ENCODE data around the gene HBE1. TPM values are rescaled to one million over a fixed set of nuclear protein-coding genes. Genes with fewer than 3 reads are reported as not detected.

HBE1 gene
- total RNA-seq, 4 donors from 2014 or later, result 0.67 TPM; not detected in 3

DNA sequence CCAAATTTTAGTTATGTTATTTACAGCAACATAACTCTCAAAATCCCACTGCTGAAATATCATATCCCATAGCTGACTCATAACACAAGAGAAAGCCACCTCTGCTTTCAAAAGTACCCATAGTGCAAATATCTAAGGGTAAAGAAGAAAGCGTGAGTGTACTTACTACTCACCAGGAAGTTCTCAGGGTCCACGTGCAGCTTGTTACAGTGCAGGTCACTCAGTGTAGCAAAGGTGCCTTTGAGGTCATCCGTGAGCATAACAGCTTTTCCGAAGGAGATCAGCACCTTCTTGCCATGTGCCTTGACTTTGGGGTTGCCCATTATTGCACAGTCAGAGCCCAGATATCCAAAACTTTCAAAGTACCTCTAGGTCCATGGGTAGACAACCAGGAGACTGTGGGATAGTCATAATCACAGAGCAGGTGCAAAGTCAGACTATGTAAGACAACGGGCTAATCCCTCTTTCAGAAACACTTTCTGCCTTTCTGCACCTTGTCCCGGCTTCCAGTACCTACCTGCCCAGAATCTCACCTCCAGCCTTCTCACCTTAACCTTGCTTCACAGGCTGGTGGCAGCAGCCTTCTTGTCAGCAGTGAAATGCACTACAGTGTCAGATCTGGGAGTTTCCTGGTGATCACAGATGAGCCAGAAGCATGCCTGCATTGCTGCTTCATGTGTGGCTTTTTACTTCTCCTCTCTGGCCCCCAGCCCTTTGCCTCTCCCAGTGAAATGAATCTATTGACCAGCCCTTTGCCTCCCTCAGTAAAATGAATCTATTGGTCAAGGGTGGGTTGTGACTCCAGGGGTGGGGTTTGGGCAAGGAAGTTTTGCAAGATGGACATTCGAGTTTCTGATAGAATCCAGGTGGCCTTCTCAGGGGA lies 26.6 kb downstream of the HBE1 start:
- TF ChIP-seq, protein P1, sequence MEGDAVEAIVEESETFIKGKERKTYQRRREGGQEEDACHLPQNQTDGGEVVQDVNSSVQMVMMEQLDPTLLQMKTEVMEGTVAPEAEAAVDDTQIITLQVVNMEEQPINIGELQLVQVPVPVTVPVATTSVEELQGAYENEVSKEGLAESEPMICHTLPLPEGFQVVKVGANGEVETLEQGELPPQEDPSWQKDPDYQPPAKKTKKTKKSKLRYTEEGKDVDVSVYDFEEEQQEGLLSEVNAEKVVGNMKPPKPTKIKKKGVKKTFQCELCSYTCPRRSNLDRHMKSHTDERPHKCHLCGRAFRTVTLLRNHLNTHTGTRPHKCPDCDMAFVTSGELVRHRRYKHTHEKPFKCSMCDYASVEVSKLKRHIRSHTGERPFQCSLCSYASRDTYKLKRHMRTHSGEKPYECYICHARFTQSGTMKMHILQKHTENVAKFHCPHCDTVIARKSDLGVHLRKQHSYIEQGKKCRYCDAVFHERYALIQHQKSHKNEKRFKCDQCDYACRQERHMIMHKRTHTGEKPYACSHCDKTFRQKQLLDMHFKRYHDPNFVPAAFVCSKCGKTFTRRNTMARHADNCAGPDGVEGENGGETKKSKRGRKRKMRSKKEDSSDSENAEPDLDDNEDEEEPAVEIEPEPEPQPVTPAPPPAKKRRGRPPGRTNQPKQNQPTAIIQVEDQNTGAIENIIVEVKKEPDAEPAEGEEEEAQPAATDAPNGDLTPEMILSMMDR (IDR thresholded peaks at IDR 0.05), result no peak
- no peak for TF ChIP-seq POLR2AphosphoS5 (IDR thresholded peaks at IDR 0.05)
- TF ChIP-seq POLR2A (IDR thresholded peaks at IDR 0.05), result no peak
- no peak for TF ChIP-seq EP300 (IDR thresholded peaks at IDR 0.05)
- Histone ChIP-seq H3K36me3 (no peaks in the 10 kb centered on the region), H3K9me3 (no peaks in the 10 kb centered on the region), H3K4me1 (no peaks in the 10 kb centered on the region), H3K27me3 (peaks cover 6% of the 10 kb centered on the region), H3K27ac (no peak overlapping the region), H3K4me3 (no peak overlapping the region)
- 49 to 64% methylated on average over 4 to 5 of the region's 7 CpGs for WGBS, 2 donors (ENCODE audit: low coverage in 1 of 2)
- ATAC-seq, result no peak

DNA sequence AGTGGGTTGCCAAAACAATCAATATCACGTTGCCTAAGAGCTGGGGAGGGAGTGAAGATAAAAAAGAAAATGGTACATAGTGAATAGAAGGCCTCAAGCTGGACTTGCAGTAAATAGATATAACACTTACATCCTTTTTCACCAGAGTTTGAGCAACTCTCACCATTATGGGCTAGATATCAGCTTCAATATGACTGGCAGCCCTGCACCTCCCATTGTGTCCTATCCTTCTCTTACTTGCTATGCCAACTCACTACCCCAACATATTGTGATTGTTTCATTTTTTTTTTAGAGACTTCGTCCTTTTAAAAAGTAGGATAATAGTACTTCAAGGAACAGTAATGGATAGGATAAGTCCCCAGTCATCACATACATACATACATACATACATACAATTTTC lies 27.5 kb downstream of the HBE1 start:
- WGBS, 2 donors (ENCODE audit: low coverage in 1 of 2), result 63 to 76% methylated on average over 2 of the region's 2 CpGs
- no peak overlapping the region for H3K27ac ChIP-seq
- TF ChIP-seq, protein P1 (IDR thresholded peaks at IDR 0.05), result no peak
- no peak for TF ChIP-seq POLR2AphosphoS5 (IDR thresholded peaks at IDR 0.05)
- TF ChIP-seq EP300 (IDR thresholded peaks at IDR 0.05), result no peak
- TF ChIP-seq POLR2A (IDR thresholded peaks at IDR 0.05), result no peak
- no peak for ATAC-seq
- H3K4me3 ChIP-seq, result no peak overlapping the region
- no peaks in the 10 kb centered on the region for H3K4me1 ChIP-seq
- H3K36me3 ChIP-seq, result no peaks in the 10 kb centered on the region
- H3K27me3 ChIP-seq, result peaks cover 6% of the 10 kb centered on the region
- H3K9me3 ChIP-seq, result no peaks in the 10 kb centered on the region

DNA sequence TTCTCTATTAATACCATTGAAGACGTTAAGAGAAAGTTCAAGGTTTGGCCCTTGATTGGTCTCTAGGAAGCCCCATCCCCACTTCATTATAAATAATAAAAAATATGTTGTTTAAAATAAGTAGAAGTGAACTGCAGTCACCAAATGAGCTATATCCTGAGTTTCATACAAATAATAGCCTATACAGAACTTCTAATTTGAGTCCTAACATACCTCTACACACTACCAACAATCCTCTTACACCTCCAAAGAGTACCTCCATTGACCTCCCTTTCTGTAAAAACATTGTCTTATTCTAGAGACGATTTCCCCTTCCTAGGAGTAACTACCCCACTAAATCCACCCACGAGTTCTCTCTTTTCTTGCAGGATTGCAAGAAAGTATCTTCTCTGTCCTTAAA lies 28.3 kb downstream of the HBE1 start:
- Histone ChIP-seq H3K27ac (no peak overlapping the region), H3K4me3 (no peak overlapping the region), H3K36me3 (no peaks in the 10 kb centered on the region), H3K4me1 (no peaks in the 10 kb centered on the region), H3K9me3 (no peaks in the 10 kb centered on the region), H3K27me3 (peaks cover 6% of the 10 kb centered on the region)
- WGBS, 2 donors (ENCODE audit: low coverage in 1 of 2), result 48 to 61% methylated on average over 3 of the region's 3 CpGs
- TF ChIP-seq, protein P1 (IDR thresholded peaks at IDR 0.05), result no peak
- TF ChIP-seq POLR2A (IDR thresholded peaks at IDR 0.05) (no peak), POLR2AphosphoS5 (IDR thresholded peaks at IDR 0.05) (no peak), EP300 (IDR thresholded peaks at IDR 0.05) (no peak)
- no peak for ATAC-seq

DNA sequence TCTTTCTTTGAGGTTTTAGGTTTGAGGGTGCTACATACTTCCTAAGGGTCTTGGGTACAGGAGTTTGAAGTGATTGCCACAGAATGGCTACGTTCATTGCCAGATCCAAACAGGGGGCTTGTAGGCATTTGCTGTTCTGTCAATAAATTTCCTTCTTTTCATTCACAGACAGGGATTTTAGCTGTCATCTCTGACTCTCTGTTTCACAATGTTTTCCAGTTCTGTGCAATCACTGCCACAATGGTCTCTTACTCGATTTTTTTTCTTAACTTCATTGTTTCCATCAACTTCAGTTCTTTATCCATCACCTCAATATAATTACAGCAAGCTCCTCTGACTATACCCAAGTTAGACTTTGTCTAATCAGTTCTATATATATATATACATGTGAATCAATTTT lies 29.3 kb downstream of the HBE1 start:
- Histone ChIP-seq H3K36me3 (no peaks in the 10 kb centered on the region), H3K9me3 (no peaks in the 10 kb centered on the region), H3K4me1 (no peaks in the 10 kb centered on the region), H3K4me3 (no peak overlapping the region), H3K27me3 (peaks cover 6% of the 10 kb centered on the region), H3K27ac (no peak overlapping the region)
- 71 to 74% methylated on average over 2 of the region's 2 CpGs for WGBS, 2 donors (ENCODE audit: low coverage in 1 of 2)
- TF ChIP-seq EP300 (IDR thresholded peaks at IDR 0.05), result no peak
- TF ChIP-seq, protein P1 (IDR thresholded peaks at IDR 0.05), result no peak
- TF ChIP-seq POLR2AphosphoS5 (IDR thresholded peaks at IDR 0.05), result no peak
- TF ChIP-seq POLR2A (IDR thresholded peaks at IDR 0.05), result no peak
- ATAC-seq, result no peak

DNA sequence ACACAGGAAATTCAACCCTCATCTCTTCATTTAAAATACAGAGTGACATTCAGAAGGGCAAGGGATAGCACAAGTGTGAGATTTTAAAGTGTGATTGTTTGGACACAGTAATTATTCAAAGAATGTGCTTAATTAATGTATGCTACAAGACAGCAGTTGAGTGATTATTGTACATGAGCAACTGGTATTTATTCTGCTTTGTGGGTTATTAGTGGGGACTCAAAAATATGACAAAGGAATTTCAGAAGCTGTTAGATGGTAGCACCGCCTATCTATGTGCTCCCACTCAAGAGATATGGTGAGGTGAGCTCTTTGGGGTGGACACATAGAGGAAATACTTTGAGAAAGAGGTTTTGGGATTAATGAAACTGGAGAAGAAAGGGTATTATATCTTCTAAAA lies 29.7 kb downstream of the HBE1 start:
- WGBS, 2 donors (ENCODE audit: low coverage in 1 of 2), result 70 to 100% methylated on average over 1 of the region's 1 CpG
- H3K4me3 ChIP-seq, result no peak overlapping the region
- ATAC-seq, result no peak
- H3K36me3 ChIP-seq, result no peaks in the 10 kb centered on the region
- no peaks in the 10 kb centered on the region for H3K9me3 ChIP-seq
- TF ChIP-seq EP300 (IDR thresholded peaks at IDR 0.05), result no peak
- no peak for TF ChIP-seq POLR2A (IDR thresholded peaks at IDR 0.05)
- TF ChIP-seq, protein P1 (IDR thresholded peaks at IDR 0.05), result no peak
- TF ChIP-seq POLR2AphosphoS5 (IDR thresholded peaks at IDR 0.05), result no peak
- no peaks in the 10 kb centered on the region for H3K4me1 ChIP-seq
- no peak overlapping the region for H3K27ac ChIP-seq
- H3K27me3 ChIP-seq, result peaks cover 6% of the 10 kb centered on the region

Measured in gastroesophageal sphincter (tissue), 4 donors.